HepG2 (cell line): ENCODE results near the gene EFNA3. TPM values are rescaled to one million over a fixed set of nuclear protein-coding genes. Genes with fewer than 3 reads are reported as not detected.

Experiments
- AGO2 ChIP-seq: fragments of 200-400 bp; formaldehyde crosslinking; optimal IDR thresholded peaks from 2 replicates; pipeline ENCODE3; 2017; ENCODE audit warnings: mild to moderate bottlenecking, low read depth, low read length, moderate library complexity
- ZKSCAN5 ChIP-seq: sonication (generic); formaldehyde crosslinking; IDR thresholded peaks from 2 replicates; pipeline ENCODE4 v1.5.1; 2020; ENCODE audit warnings: mild to moderate bottlenecking, missing genetic modification reagents
- ZNF180 ChIP-seq: sonication (generic); formaldehyde crosslinking; IDR thresholded peaks from 2 replicates; pipeline ENCODE4 v1.4.0; 2020; ENCODE audit warnings: low read depth, missing genetic modification reagents, borderline replicate concordance
- ZNF260 ChIP-seq: sonication (generic); formaldehyde crosslinking; IDR thresholded peaks from 2 replicates; pipeline ENCODE4 v1.4.0; 2020; ENCODE audit warnings: missing genetic modification reagents, low read depth, mild to moderate bottlenecking, borderline replicate concordance
- ZNF598 ChIP-seq: sonication (generic); formaldehyde crosslinking; IDR thresholded peaks from 2 replicates; pipeline ENCODE4 v1.5.1; 2020; ENCODE audit warnings: mild to moderate bottlenecking, missing genetic modification reagents, borderline replicate concordance
- ZNF737 ChIP-seq: sonication (generic); formaldehyde crosslinking; IDR thresholded peaks from 2 replicates; pipeline ENCODE4 v1.5.0; 2020; ENCODE audit warnings: missing genetic modification reagents, mild to moderate bottlenecking, borderline replicate concordance
- polyA plus RNA-seq, 8 experiments: library from polyadenylated mRNA; depleted of rRNA in 3 of 8; stranded (reverse) in 7 of 8; unstranded in 1 of 8; fragments of >200 nt; fragmentation: Illumina TruSeq in 4 of 8; extraction: Trizol in 4 of 8; gene quantifications; 2 replicates each; pipeline versions ENCODE4 v1.2.1 to v1.2.3, GENCODE V29; 2011 to 2016; ENCODE audit warnings: low read depth in 4 of 8, missing spikeins in 1 of 8, mixed read lengths in 1 of 8; ENCODE audit not compliant: insufficient read depth in 1 of 8
- total RNA-seq, 5 experiments: library from RNA; depleted of rRNA; stranded (reverse); fragments of >200 nt; fragmentation: Illumina TruSeq; extraction: Trizol; gene quantifications; 2 replicates each; pipeline ENCODE4 v1.2.3, GENCODE V29; 2016; ENCODE audit warnings: low read depth in 1 of 5
- TF ChIP-seq, protein P1 (sequence below): sonication (generic); formaldehyde crosslinking; IDR thresholded peaks from 2 replicates; pipeline ENCODE4 v1.4.0; 2020; ENCODE audit warnings: mild to moderate bottlenecking, missing genetic modification reagents
- TF ChIP-seq, protein P2 (sequence below): IDR thresholded peaks from 2 replicates; pipeline ENCODE4 v1.6.1; 2016; ENCODE audit warnings: low read depth, missing genetic modification reagents, missing compliant biosample characterization
- TF ChIP-seq, protein P3 (sequence below): sonication (generic); formaldehyde crosslinking; IDR thresholded peaks from 2 replicates; pipeline ENCODE4 v1.5.1; 2020; ENCODE audit warnings: mild to moderate bottlenecking, moderate library complexity, missing genetic modification reagents

Gene EFNA3
- total and polyA plus RNA-seq, 2 of the 13 experiments (the other 11 are each of a cell fraction or from before 2014, with no cell fraction given): 1.0 to 5.7 TPM

DNA sequence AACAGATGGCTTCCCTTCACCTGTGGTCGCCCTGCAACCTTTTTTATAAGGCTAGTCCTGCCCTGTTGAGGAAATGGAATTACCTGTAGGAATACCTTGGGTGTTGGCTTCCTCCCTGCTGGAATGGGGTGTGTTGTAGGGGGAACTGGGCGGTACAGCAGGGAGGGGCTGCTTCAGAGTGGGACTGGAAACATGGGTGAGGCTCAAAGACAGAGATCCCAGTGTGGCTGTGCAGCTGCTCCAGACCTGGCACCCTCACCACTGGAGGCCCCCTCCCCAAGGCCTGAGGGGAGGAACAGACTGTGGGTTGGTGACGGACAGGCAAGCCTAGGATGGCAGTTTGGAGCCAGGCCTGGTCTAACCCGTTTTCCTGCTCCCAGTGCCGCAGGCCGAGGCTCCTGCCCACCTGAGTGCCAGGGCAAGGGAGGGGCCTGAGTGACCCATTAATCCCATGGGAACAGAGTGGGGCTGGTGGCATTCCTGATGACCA lies 4.5 kb downstream of the EFNA3 start (continued):
- TF ChIP-seq, protein P1, sequence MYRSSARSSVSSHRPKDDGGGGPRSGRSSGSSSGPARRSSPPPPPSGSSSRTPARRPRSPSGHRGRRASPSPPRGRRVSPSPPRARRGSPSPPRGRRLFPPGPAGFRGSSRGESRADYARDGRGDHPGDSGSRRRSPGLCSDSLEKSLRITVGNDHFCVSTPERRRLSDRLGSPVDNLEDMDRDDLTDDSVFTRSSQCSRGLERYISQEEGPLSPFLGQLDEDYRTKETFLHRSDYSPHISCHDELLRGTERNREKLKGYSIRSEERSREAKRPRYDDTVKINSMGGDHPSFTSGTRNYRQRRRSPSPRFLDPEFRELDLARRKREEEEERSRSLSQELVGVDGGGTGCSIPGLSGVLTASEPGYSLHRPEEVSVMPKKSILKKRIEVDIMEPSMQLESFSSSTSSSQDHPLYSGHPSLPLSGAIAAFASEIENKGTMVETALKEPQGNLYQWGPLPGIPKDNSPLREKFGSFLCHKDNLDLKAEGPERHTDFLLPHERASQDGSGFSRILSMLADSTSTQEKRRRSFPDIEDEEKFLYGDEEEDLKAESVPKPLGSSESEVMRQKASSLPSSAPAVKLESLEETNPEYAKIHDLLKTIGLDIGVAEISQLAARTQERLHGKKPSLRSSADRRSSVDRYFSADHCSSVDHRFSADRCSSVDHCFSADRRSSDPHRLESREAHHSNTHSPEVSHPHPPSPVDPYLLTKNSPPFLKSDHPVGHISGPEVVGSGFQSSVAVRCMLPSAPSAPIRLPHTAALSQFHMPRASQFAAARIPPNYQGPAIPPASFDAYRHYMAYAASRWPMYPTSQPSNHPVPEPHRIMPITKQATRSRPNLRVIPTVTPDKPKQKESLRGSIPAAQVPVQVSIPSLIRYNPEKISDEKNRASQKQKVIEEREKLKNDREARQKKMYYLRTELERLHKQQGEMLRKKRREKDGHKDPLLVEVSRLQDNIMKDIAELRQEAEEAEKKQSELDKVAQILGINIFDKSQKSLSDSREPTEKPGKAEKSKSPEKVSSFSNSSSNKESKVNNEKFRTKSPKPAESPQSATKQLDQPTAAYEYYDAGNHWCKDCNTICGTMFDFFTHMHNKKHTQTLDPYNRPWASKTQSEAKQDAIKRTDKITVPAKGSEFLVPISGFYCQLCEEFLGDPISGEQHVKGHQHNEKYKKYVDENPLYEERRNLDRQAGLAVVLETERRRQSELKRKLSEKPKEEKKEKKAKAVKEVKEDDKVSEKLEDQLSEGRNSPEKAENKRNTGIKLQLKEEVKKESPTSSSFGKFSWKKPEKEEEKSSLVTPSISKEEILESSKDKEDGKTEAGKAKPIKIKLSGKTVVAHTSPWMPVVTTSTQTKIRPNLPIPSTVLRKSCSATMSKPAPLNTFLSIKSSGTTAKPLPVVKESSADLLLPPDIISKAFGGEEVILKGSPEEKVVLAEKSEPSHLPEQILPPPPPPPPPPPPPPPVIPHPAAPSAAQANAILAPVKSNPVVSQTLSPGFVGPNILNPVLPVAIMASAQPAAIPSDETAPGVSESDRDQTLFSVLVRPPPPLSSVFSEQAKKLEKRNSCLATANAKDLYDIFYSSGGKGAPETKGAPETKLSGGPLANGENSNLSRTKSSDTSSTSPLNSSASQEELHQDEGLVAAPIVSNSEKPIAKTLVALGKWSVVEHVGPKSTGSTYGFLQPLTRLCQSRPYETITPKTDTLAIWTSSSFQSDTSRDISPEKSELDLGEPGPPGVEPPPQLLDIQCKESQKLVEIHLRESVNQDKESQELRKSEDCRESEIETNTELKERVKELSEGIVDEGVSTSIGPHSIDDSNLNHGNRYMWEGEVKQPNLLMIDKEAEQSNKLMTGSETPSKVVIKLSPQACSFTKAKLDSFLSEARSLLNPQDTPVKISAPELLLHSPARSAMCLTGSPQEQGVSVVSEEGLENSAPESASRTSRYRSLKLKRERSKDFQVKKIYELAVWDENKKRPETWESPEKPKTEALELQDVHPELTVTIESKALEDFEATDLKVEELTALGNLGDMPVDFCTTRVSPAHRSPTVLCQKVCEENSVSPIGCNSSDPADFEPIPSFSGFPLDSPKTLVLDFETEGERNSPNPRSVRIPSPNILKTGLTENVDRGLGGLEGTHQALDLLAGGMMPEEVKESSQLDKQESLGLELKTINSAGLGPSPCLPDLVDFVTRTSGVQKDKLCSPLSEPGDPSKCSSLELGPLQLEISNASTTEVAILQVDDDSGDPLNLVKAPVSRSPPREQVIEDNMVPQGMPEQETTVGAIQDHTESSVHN (CRISPR knock-in tag): no peak
- TF ChIP-seq ZNF260 (no peak), ZNF737 (CRISPR knock-in tag) (no peak), ZNF180 (CRISPR knock-in tag) (no peak), ZKSCAN5 (CRISPR knock-in tag) (no peak), ZNF598 (CRISPR knock-in tag) (no peak), AGO2 (no peak)
- TF ChIP-seq, protein P2, sequence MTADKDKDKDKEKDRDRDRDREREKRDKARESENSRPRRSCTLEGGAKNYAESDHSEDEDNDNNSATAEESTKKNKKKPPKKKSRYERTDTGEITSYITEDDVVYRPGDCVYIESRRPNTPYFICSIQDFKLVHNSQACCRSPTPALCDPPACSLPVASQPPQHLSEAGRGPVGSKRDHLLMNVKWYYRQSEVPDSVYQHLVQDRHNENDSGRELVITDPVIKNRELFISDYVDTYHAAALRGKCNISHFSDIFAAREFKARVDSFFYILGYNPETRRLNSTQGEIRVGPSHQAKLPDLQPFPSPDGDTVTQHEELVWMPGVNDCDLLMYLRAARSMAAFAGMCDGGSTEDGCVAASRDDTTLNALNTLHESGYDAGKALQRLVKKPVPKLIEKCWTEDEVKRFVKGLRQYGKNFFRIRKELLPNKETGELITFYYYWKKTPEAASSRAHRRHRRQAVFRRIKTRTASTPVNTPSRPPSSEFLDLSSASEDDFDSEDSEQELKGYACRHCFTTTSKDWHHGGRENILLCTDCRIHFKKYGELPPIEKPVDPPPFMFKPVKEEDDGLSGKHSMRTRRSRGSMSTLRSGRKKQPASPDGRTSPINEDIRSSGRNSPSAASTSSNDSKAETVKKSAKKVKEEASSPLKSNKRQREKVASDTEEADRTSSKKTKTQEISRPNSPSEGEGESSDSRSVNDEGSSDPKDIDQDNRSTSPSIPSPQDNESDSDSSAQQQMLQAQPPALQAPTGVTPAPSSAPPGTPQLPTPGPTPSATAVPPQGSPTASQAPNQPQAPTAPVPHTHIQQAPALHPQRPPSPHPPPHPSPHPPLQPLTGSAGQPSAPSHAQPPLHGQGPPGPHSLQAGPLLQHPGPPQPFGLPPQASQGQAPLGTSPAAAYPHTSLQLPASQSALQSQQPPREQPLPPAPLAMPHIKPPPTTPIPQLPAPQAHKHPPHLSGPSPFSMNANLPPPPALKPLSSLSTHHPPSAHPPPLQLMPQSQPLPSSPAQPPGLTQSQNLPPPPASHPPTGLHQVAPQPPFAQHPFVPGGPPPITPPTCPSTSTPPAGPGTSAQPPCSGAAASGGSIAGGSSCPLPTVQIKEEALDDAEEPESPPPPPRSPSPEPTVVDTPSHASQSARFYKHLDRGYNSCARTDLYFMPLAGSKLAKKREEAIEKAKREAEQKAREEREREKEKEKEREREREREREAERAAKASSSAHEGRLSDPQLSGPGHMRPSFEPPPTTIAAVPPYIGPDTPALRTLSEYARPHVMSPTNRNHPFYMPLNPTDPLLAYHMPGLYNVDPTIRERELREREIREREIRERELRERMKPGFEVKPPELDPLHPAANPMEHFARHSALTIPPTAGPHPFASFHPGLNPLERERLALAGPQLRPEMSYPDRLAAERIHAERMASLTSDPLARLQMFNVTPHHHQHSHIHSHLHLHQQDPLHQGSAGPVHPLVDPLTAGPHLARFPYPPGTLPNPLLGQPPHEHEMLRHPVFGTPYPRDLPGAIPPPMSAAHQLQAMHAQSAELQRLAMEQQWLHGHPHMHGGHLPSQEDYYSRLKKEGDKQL (CRISPR knock-in tag): no peak
- TF ChIP-seq, protein P3, sequence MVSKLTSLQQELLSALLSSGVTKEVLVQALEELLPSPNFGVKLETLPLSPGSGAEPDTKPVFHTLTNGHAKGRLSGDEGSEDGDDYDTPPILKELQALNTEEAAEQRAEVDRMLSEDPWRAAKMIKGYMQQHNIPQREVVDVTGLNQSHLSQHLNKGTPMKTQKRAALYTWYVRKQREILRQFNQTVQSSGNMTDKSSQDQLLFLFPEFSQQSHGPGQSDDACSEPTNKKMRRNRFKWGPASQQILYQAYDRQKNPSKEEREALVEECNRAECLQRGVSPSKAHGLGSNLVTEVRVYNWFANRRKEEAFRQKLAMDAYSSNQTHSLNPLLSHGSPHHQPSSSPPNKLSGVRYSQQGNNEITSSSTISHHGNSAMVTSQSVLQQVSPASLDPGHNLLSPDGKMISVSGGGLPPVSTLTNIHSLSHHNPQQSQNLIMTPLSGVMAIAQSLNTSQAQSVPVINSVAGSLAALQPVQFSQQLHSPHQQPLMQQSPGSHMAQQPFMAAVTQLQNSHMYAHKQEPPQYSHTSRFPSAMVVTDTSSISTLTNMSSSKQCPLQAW: no peak
